HL-60/S4 treated with phorbol 12-myristate 13-acetate at 8.2 ng/mL for 4 days and 3 days (cell line): ENCODE data around the gene NAPG.

ENCODE experiments used
- in situ Hi-C: fragments of 300-500 bp; cut with MboI; formaldehyde crosslinking; loops from 2 replicates; pipeline ENCODE4 v1.15.0; 2022; ENCODE audit warnings: low sequenced_read_pairs

The NAPG gene

DNA sequence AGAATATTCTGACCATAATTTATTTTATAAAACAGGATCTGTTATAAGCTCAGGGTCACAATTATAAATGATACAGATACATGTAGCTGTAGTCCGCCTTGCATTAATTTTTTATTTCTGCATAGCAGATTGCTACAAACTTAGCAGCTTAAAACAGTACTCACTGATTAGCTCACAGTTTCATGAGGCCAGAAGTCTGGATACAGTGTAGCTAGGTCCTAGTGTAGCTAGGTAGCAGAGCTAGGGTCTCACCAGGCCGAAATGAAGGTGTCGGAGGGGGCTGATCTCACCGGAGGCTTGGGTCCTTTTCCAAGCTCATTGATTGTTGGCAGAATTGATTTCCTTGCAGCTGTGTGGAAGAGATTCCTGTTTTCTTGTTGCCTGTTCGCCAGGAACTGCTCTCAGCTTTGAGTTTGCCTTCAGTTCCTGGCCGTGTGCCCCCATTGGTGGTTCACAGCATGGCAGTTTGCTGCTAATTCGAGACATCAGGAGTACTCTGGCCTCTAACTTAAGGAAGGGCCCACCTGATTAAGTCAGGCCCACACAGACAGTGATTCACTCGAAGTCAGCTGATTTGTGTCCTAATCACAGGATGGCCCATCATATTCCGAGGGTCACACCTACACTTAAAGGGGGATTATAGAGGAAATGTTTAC lies 18.4 kb downstream of the NAPG start:
- in situ Hi-C loops: no loop called here

GRCh38 chr18:10546557-10547300 lies 20.9 kb downstream of the NAPG start:
- in situ Hi-C loops: no loop called here

- in situ Hi-C loops: loop anchor here (25.0 kb wide), 1 partner anchor 160 kb away; no protein-coding TSS in a partner anchor
Measured at GRCh38 chr18:10552226-10552625, 26.4 kb downstream of the NAPG start.

DNA sequence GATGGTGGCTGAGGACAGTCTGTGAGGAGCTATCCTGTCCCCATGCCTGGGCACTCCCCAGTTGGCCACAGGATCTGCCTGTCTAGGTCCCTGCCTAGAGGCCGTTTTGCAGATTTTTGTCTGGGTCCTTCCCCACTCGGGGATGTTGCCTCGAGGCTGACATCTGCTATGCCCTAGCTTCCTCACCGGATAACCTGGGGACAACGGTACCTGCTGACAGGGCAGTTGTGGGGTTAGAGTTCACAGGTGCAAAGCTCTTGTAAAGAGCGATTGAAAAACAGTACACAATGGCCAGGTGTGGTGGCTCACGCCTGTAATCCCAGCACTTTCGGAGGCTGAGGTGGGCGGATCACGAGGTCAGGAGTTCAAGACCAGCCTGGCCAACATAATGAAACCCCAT lies 30.4 kb downstream of the NAPG start:
- in situ Hi-C loops: loop anchor here (25.0 kb wide), 1 partner anchor 156 kb away; no protein-coding TSS in a partner anchor

- in situ Hi-C loops: loop anchor here (25.0 kb wide), 1 partner anchor 155 kb away; no protein-coding TSS in a partner anchor
Measured at GRCh38 chr18:10557085-10557677, 31.4 kb downstream of the NAPG start.

GRCh38 chr18:10558243-10558966 lies 32.6 kb downstream of the NAPG start:
- in situ Hi-C loops: loop anchor here (25.0 kb wide), 1 partner anchor 154 kb away; no protein-coding TSS in a partner anchor

DNA sequence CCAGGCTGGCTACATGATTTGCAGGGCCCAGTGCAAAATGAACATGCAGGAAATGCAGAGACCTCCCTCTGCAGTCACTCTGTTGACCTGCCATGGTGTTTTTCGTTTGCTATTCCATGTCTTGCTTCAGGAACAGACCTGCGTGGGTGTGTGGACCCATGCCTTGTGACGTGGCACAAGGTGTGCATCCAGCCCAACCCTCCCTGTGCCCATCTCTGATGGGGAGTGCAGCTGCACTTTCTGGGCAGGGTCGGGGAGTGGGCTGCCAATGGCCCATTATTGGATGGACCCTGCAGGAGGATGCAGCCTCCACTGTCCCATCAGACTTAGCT lies 33.1 kb downstream of the NAPG start:
- in situ Hi-C loops: loop anchor here (25.0 kb wide), 1 partner anchor 153 kb away; no protein-coding TSS in a partner anchor

GRCh38 chr18:10559553-10560451 lies 34.0 kb downstream of the NAPG start:
- in situ Hi-C loops: loop anchor here (25.0 kb wide), 1 partner anchor 152 kb away; no protein-coding TSS in a partner anchor

- in situ Hi-C loops: loop anchor here (25.0 kb wide), 1 partner anchor 152 kb away; no protein-coding TSS in a partner anchor
Measured at GRCh38 chr18:10560452-10561045, 34.7 kb downstream of the NAPG start.

DNA sequence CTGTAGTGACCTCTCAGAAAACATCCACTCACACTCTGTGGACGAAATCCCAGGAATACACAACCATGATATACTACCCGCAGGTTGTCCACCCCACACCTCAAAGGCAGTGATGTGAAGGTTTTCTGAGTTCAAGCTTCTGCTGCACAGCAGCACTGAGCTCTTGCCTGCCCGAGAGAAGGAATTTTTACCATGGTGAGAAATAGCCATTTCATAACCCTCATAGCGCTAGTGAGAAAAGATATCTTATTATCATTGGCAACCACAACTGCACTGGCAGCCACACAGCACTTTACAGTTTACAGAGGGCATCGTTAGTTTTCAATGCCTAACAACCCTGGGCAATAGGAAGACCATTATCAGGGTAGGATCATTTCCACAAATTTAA lies 36.9 kb downstream of the NAPG start:
- in situ Hi-C loops: loop anchor here (25.0 kb wide), 1 partner anchor 150 kb away; no protein-coding TSS in a partner anchor

GRCh38 chr18:10563886-10564285 lies 38.1 kb downstream of the NAPG start:
- in situ Hi-C loops: loop anchor here (25.0 kb wide), 1 partner anchor 148 kb away; no protein-coding TSS in a partner anchor

DNA sequence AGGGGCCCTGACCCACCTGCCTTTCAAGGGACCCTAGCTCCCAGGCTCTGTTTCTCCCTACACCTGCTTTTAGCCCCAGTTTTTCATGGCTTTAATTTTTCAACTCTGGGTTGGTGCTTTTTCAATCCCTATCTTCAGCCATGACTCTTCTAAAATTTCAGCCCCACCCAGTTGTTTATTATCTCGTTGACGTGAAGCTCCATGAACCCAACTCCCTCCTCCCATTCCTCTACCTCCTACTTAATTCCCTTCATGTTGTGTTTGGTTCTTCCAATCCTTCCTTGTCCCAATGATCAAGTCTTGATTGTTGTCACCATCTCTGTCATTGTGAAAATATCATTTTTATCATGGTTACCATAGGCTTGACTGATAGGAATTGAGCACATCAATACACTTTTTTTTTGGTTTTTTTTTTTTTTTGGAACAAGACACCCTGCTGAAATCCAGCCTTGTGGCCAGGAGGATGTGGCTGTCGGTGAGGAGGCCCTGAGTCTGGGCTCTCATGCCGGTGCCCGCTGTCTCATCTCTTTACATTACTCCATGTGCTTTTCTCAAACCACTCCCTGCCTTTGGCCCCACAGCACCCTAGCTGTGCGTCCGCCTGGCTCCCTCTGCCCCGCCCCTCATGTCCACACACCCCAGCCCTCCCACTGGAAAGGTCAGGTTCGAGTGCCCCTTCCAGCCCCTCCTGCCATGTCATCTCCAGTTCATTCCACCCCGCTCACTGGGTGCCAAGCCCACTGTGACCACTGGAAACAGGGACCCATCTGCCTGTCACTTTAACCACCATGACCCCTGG lies 39.3 kb downstream of the NAPG start:
- in situ Hi-C loops: loop anchor here (25.0 kb wide), 1 partner anchor 147 kb away; no protein-coding TSS in a partner anchor

DNA sequence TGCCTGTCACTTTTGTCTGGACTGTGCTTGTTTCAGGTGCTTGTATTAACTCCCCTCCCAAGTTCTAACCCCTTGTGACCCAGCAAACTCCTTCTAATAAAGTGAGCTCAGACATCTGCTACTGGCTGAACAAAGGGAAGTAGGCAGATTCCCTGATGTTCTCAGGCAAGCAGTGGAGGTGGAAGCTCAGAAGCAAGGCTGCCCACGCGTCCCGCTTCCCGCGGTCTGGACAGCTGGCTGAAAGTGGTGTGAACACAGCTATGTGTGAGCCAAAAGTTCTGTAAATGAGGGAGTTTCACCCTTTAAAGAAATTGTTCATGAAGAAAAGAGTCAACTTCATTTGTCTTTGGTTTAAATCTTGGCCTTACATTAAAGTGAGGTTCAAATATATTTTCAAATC lies 40.0 kb downstream of the NAPG start:
- in situ Hi-C loops: loop anchor here (25.0 kb wide), 1 partner anchor 146 kb away; no protein-coding TSS in a partner anchor

- in situ Hi-C loops: loop anchor here (25.0 kb wide), 1 partner anchor 146 kb away; no protein-coding TSS in a partner anchor
Measured at GRCh38 chr18:10566390-10566789, 40.6 kb downstream of the NAPG start.

- in situ Hi-C loops: loop anchor here (25.0 kb wide), 1 partner anchor 142 kb away; no protein-coding TSS in a partner anchor
Measured at GRCh38 chr18:10569941-10570340, 44.1 kb downstream of the NAPG start.

DNA sequence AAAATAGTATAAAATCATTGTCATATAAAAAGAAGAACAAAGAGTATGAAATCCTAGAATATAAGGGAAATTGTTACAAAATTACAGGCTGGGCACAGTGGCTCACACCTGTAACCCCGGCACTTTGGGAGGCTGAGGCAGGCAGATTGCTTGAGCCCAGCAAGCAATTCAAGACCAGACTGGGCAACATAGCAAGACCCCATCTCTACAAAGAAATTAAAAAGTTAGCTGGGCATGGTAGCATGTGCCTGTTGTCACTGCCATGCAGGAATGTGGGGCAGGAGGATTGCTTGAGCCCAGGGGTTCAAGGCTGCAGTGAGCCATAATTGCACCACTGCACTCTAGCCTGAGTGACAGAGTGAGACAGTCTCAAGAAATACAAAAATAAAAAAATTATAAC lies 44.8 kb downstream of the NAPG start:
- in situ Hi-C loops: loop anchor here (25.0 kb wide), 1 partner anchor 142 kb away; no protein-coding TSS in a partner anchor

GRCh38 chr18:10571537-10571936 lies 45.7 kb downstream of the NAPG start:
- in situ Hi-C loops: loop anchor here (25.0 kb wide), 1 partner anchor 141 kb away; no protein-coding TSS in a partner anchor

DNA sequence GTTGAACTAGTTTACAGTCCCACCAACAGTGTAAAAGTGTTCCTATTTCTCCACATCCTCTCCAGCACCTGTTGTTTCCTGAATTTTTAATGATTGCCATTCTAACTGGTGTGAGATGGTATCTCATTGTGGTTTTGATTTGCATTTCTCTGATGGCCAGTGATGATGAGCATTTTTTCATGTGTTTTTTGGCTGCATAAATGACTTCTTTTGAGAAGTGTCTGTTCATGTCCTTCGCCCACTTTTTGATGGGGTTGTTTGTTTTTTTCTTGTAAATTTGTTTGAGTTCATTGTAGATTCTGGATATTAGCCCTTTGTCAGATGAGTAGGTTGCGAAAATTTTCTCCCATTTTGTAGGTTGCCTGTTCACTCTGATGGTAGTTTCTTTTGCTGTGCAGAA lies 47.4 kb downstream of the NAPG start:
- in situ Hi-C loops: loop anchor here (25.0 kb wide), 1 partner anchor 139 kb away; no protein-coding TSS in a partner anchor
